ENCODE data around the gene TM7SF2. TPM values are rescaled to one million over a fixed set of nuclear protein-coding genes. Genes with fewer than 3 reads are reported as not detected.

TM7SF2 gene
- polyA plus RNA-seq, 1 donor (not counting 4 experiments of a cell fraction or from before 2014, with no cell fraction given) = 9.7 TPM

- H4K20me1 ChIP-seq (ENCODE audit: control insufficient read depth, extremely low read depth, insufficient read depth, low read length) = no peaks in the 10 kb centered on the region
- no peak overlapping the region for H3K4me2 ChIP-seq (ENCODE audit: control insufficient read depth, extremely low read depth, insufficient read depth, low read depth, low read length)
- H2AFZ ChIP-seq (ENCODE audit: control insufficient read depth, low read length) = no peak overlapping the region
- no peak overlapping the region for H3K9ac ChIP-seq (ENCODE audit: control insufficient read depth, extremely low read depth, insufficient read depth, low read length)
- H3K27ac ChIP-seq (ENCODE audit: control insufficient read depth, insufficient read depth, low read length) = no peak overlapping the region
- H3K4me1 ChIP-seq (ENCODE audit: control insufficient read depth, extremely low read depth, insufficient read depth, low read length) = peaks cover 22% of the 10 kb centered on the region
- no peak overlapping the region for H3K4me3 ChIP-seq (ENCODE audit: control insufficient read depth in 2 of 3, extremely low read depth in 1 of 3, insufficient read depth in 2 of 3, low read depth in 1 of 3, low read length in 3 of 3)
- no peaks in the 10 kb centered on the region for H3K9me1 ChIP-seq (ENCODE audit: control insufficient read depth, extremely low read depth, insufficient read depth, low read length)
- TF ChIP-seq CTCF (optimal IDR thresholded peaks at IDR 0.05 in 1 of 3, IDR thresholded peaks at IDR 0.05 in 1 of 3, conservative IDR thresholded peaks at IDR 0.05 in 1 of 3; ENCODE audit: extremely low read depth in 1 of 3, insufficient read depth in 2 of 3, low read length in 3 of 3) (no peak), EZH2 (IDR thresholded peaks at IDR 0.05; ENCODE audit: low read length) (no peak)
- no peak for DNase-seq (ENCODE audit: low read depth, low spot score)
- H3K36me3 ChIP-seq (ENCODE audit: control insufficient read depth in 2 of 2, extremely low read depth in 1 of 2, insufficient read depth in 2 of 2, low read length in 2 of 2) = peaks cover 9 to 11% of the 10 kb centered on the region in 2 experiments
- dilution Hi-C loops (cut with MboI; ENCODE audit: extremely low pct_ligation_motif_present, low sequenced_read_pairs) = no loop called here
- H3K9me3 ChIP-seq (ENCODE audit: control insufficient read depth, low read depth, low read length) = no peaks in the 10 kb centered on the region
- no peaks in the 10 kb centered on the region for H3K27me3 ChIP-seq (ENCODE audit: control insufficient read depth, extremely low read depth, insufficient read depth, low read length)
- no peaks in the 10 kb centered on the region for H3K79me2 ChIP-seq (ENCODE audit: control insufficient read depth, insufficient read depth, low read length)
- FAIRE-seq = no peak
These were observed 2.2 kb upstream of the TM7SF2 start for GRCh38 chr11:65109231-65110198.

GRCh38 chr11:65110354-65110861, 1.3 kb upstream of the TM7SF2 start:
- Histone ChIP-seq H3K36me3 (ENCODE audit: control insufficient read depth in 2 of 2, extremely low read depth in 1 of 2, insufficient read depth in 2 of 2, low read length in 2 of 2) (peaks cover 7 to 9% of the 10 kb centered on the region in 2 experiments), H3K4me2 (ENCODE audit: control insufficient read depth, extremely low read depth, insufficient read depth, low read depth, low read length) (no peak overlapping the region), H3K9me3 (ENCODE audit: control insufficient read depth, low read depth, low read length) (no peaks in the 10 kb centered on the region), H3K27me3 (ENCODE audit: control insufficient read depth, extremely low read depth, insufficient read depth, low read length) (no peaks in the 10 kb centered on the region), H3K4me3 (ENCODE audit: control insufficient read depth in 2 of 3, extremely low read depth in 1 of 3, insufficient read depth in 2 of 3, low read depth in 1 of 3, low read length in 3 of 3) (no peak overlapping the region), H3K4me1 (ENCODE audit: control insufficient read depth, extremely low read depth, insufficient read depth, low read length) (peaks cover 22% of the 10 kb centered on the region), H3K9me1 (ENCODE audit: control insufficient read depth, extremely low read depth, insufficient read depth, low read length) (no peaks in the 10 kb centered on the region), H2AFZ (ENCODE audit: control insufficient read depth, low read length) (no peak overlapping the region), H3K27ac (ENCODE audit: control insufficient read depth, insufficient read depth, low read length) (no peak overlapping the region), H4K20me1 (ENCODE audit: control insufficient read depth, extremely low read depth, insufficient read depth, low read length) (no peaks in the 10 kb centered on the region), H3K79me2 (ENCODE audit: control insufficient read depth, insufficient read depth, low read length) (peaks cover 3% of the 10 kb centered on the region), H3K9ac (ENCODE audit: control insufficient read depth, extremely low read depth, insufficient read depth, low read length) (no peak overlapping the region)
- FAIRE-seq (peak; percentile 80), DNase-seq (ENCODE audit: low read depth, low spot score) (no peak)
- dilution Hi-C loops (cut with MboI; ENCODE audit: extremely low pct_ligation_motif_present, low sequenced_read_pairs) = no loop called here
- TF ChIP-seq EZH2 (IDR thresholded peaks at IDR 0.05; ENCODE audit: low read length) = no peak
- TF ChIP-seq CTCF (optimal IDR thresholded peaks at IDR 0.05 in 1 of 3, IDR thresholded peaks at IDR 0.05 in 1 of 3, conservative IDR thresholded peaks at IDR 0.05 in 1 of 3; ENCODE audit: extremely low read depth in 1 of 3, insufficient read depth in 2 of 3, low read length in 3 of 3) = peak; percentile 87 to 98 (median 96)
